Stomach (tissue), 4 donors: Measurements from ENCODE around the gene C16orf92.

Experiments used
- POLR2A ChIP-seq, 4 donors: fragments of 450-650 bp; IDR thresholded peaks; one replicate each; pipeline ENCODE4 v1.6.1; 2016; ENCODE audit warnings: antibody characterized with exemption in 4 of 4, control low read depth in 2 of 4, mild to moderate bottlenecking in 1 of 4, moderate library complexity in 1 of 4
- POLR2AphosphoS5 ChIP-seq, 3 donors: sonication (generic); formaldehyde crosslinking; IDR thresholded peaks; one replicate each; pipeline ENCODE4 v1.6.1; 2016; ENCODE audit warnings: antibody characterized with exemption in 3 of 3
- TF ChIP-seq, protein P1 (sequence below), 7 experiments: fragments of 450-650 bp in 4 of 7; fragments of 200-600 bp in 3 of 7; sonication (generic) in 3 of 7; IDR thresholded peaks; one replicate each; pipeline ENCODE4 v1.5.1; 2016 to 2019; ENCODE audit warnings: antibody characterized with exemption in 7 of 7, control low read depth in 2 of 7, mild to moderate bottlenecking in 1 of 7

GRCh38 chr16:29988346-29989075 is 34.5 kb upstream of the C16orf92 start:
- TF ChIP-seq, protein P1, sequence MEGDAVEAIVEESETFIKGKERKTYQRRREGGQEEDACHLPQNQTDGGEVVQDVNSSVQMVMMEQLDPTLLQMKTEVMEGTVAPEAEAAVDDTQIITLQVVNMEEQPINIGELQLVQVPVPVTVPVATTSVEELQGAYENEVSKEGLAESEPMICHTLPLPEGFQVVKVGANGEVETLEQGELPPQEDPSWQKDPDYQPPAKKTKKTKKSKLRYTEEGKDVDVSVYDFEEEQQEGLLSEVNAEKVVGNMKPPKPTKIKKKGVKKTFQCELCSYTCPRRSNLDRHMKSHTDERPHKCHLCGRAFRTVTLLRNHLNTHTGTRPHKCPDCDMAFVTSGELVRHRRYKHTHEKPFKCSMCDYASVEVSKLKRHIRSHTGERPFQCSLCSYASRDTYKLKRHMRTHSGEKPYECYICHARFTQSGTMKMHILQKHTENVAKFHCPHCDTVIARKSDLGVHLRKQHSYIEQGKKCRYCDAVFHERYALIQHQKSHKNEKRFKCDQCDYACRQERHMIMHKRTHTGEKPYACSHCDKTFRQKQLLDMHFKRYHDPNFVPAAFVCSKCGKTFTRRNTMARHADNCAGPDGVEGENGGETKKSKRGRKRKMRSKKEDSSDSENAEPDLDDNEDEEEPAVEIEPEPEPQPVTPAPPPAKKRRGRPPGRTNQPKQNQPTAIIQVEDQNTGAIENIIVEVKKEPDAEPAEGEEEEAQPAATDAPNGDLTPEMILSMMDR (IDR thresholded peaks at IDR 0.05) = no peak
- TF ChIP-seq POLR2A (IDR thresholded peaks at IDR 0.05) (no peak), POLR2AphosphoS5 (IDR thresholded peaks at IDR 0.05) (no peak)
